ENCODE data around the gene UPB1.

Gene UPB1

DNA sequence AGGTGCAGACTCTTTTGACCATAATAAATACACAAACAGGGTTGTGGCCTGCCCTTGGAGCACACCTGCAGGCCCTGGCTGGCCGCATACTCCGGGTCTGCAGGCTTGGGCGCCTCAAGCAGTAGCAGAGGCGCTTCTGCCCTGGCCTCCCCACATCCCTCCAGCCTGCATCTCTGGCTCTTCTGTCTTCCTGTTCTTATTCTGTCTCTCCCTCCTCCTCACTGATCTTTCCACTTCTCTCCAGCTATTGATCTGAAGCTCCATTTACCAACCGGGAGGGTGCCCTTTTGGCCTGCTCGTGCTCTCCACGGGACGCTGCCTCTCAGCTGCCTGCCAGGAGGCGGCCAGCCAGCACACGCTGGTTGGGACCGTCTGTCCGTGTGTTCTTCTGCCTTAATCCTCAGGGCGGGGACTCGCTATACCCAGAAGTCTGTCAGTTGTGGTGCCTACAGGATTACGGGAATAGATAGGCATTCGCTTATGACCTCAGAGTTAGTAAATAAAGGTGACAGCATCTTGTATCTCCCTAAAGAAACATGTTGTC is 5.2 kb downstream of the UPB1 start:
- Histone ChIP-seq H3K9ac (ENCODE audit: low read depth, low read length, poor library complexity, severe bottlenecking) (no peak overlapping the region), H3K4me1 (ENCODE audit: insufficient read depth, low read length, poor library complexity, severe bottlenecking) (peaks cover 63% of the 10 kb centered on the region), H3K27me3 (ENCODE audit: insufficient read depth, low read length, poor library complexity, severe bottlenecking) (no peaks in the 10 kb centered on the region), H3K79me2 (ENCODE audit: insufficient read depth, low read length) (no peaks in the 10 kb centered on the region), H3K4me3 (ENCODE audit: low read length, poor library complexity, severe bottlenecking) (no peak overlapping the region), H3F3A (ENCODE audit: low read depth) (no peaks in the 10 kb centered on the region), H3K4me2 (ENCODE audit: low read depth, low read length, poor library complexity, severe bottlenecking) (no peak overlapping the region), H3K36me3 (ENCODE audit: insufficient read depth, low read length) (no peaks in the 10 kb centered on the region), H2AFZ (ENCODE audit: low read length) (no peak overlapping the region), H3K9me2 (replicated peaks; ENCODE audit: low read depth, low read length) (no peaks in the 10 kb centered on the region), H4K20me1 (ENCODE audit: insufficient read depth, low read length, poor library complexity, severe bottlenecking) (no peaks in the 10 kb centered on the region), H3K9me3 (ENCODE audit: insufficient read depth, low read depth, low read length) (no peaks in the 10 kb centered on the region)
- no peak for TF ChIP-seq EZH2phosphoT487 (IDR thresholded peaks at IDR 0.05; ENCODE audit: borderline replicate concordance)
- TF ChIP-seq, protein P1, sequence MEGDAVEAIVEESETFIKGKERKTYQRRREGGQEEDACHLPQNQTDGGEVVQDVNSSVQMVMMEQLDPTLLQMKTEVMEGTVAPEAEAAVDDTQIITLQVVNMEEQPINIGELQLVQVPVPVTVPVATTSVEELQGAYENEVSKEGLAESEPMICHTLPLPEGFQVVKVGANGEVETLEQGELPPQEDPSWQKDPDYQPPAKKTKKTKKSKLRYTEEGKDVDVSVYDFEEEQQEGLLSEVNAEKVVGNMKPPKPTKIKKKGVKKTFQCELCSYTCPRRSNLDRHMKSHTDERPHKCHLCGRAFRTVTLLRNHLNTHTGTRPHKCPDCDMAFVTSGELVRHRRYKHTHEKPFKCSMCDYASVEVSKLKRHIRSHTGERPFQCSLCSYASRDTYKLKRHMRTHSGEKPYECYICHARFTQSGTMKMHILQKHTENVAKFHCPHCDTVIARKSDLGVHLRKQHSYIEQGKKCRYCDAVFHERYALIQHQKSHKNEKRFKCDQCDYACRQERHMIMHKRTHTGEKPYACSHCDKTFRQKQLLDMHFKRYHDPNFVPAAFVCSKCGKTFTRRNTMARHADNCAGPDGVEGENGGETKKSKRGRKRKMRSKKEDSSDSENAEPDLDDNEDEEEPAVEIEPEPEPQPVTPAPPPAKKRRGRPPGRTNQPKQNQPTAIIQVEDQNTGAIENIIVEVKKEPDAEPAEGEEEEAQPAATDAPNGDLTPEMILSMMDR (conservative IDR thresholded peaks at IDR 0.05; ENCODE audit: low read length): no peak

DNA sequence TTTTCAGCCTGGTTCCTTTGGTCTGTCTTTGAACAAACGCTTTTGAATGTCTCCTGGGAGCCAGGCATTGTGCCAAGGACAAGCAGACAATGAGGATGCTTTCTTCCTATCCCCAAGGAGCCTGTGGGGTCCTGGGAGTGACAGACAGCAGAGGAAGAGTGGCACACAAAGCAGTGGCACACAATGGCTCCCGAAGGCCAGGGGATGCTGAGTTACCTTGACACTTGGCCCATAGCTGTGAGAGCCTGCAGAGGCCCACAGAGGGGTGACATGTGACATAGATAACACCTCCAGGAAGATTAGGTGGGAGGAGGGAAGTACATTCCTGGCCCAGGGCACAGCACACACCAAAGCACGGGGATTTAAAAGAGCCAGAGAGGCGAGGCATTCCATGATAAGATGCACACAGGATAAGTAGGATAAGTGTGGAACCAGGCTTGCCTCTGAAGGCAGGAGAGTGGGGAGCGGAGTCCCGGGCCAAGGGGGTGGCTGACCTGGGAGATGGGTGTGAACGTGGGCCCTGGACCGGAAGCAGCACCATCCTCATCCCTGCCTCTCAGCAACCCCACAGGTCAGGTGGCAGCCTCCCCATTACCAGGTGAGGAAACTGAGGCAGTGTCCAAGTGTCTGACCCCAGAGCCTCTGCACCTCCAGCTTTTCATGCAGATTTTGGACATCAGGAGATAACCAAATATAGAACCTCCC is 6.3 kb downstream of the UPB1 start:
- no peaks in the 10 kb centered on the region for H3K27me3 ChIP-seq (ENCODE audit: insufficient read depth, low read length, poor library complexity, severe bottlenecking)
- no peaks in the 10 kb centered on the region for H3K9me2 ChIP-seq (replicated peaks; ENCODE audit: low read depth, low read length)
- no peaks in the 10 kb centered on the region for H3K9me3 ChIP-seq (ENCODE audit: insufficient read depth, low read depth, low read length)
- peaks cover 62% of the 10 kb centered on the region for H3K4me1 ChIP-seq (ENCODE audit: insufficient read depth, low read length, poor library complexity, severe bottlenecking)
- TF ChIP-seq, protein P1 (conservative IDR thresholded peaks at IDR 0.05; ENCODE audit: low read length): no peak
- no peak for TF ChIP-seq EZH2phosphoT487 (IDR thresholded peaks at IDR 0.05; ENCODE audit: borderline replicate concordance)
- H4K20me1 ChIP-seq (ENCODE audit: insufficient read depth, low read length, poor library complexity, severe bottlenecking): no peaks in the 10 kb centered on the region
- H3K36me3 ChIP-seq (ENCODE audit: insufficient read depth, low read length): no peaks in the 10 kb centered on the region
- H3K4me3 ChIP-seq (ENCODE audit: low read length, poor library complexity, severe bottlenecking): no peak overlapping the region
- no peak overlapping the region for H3K4me2 ChIP-seq (ENCODE audit: low read depth, low read length, poor library complexity, severe bottlenecking)
- H2AFZ ChIP-seq (ENCODE audit: low read length): no peak overlapping the region
- no peaks in the 10 kb centered on the region for H3K79me2 ChIP-seq (ENCODE audit: insufficient read depth, low read length)
- H3K9ac ChIP-seq (ENCODE audit: low read depth, low read length, poor library complexity, severe bottlenecking): no peak overlapping the region
- H3F3A ChIP-seq (ENCODE audit: low read depth): no peaks in the 10 kb centered on the region

DNA sequence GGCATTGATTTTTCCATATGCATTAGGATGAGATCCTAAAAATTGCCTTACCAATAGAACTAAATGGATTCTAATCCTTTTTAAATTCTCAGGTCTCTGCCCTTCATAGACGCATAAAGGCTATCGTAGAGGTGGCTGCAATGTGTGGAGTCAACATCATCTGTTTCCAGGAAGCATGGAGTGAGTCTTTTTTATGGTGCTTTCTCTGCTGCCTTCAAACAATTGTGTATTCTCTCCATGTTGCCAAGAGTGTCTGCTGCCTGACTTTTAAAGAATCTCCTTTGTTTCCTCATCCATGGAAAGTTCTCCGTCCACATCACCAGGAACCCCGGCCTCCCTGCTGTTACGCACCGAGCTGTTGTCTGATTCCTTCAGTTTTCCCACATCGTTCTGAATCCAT is 6.9 kb downstream of the UPB1 start:
- no peaks in the 10 kb centered on the region for H3K9me3 ChIP-seq (ENCODE audit: insufficient read depth, low read depth, low read length)
- H3K27me3 ChIP-seq (ENCODE audit: insufficient read depth, low read length, poor library complexity, severe bottlenecking): no peaks in the 10 kb centered on the region
- H3F3A ChIP-seq (ENCODE audit: low read depth): no peaks in the 10 kb centered on the region
- no peaks in the 10 kb centered on the region for H4K20me1 ChIP-seq (ENCODE audit: insufficient read depth, low read length, poor library complexity, severe bottlenecking)
- H3K9me2 ChIP-seq (replicated peaks; ENCODE audit: low read depth, low read length): no peaks in the 10 kb centered on the region
- no peak overlapping the region for H3K4me3 ChIP-seq (ENCODE audit: low read length, poor library complexity, severe bottlenecking)
- H3K4me1 ChIP-seq (ENCODE audit: insufficient read depth, low read length, poor library complexity, severe bottlenecking): peaks cover 62% of the 10 kb centered on the region
- H3K9ac ChIP-seq (ENCODE audit: low read depth, low read length, poor library complexity, severe bottlenecking): peak overlapping the region; percentile 36
- H2AFZ ChIP-seq (ENCODE audit: low read length): no peak overlapping the region
- no peak overlapping the region for H3K4me2 ChIP-seq (ENCODE audit: low read depth, low read length, poor library complexity, severe bottlenecking)
- TF ChIP-seq, protein P1 (conservative IDR thresholded peaks at IDR 0.05; ENCODE audit: low read length): no peak
- no peak for TF ChIP-seq EZH2phosphoT487 (IDR thresholded peaks at IDR 0.05; ENCODE audit: borderline replicate concordance)
- no peaks in the 10 kb centered on the region for H3K79me2 ChIP-seq (ENCODE audit: insufficient read depth, low read length)
- H3K36me3 ChIP-seq (ENCODE audit: insufficient read depth, low read length): no peaks in the 10 kb centered on the region
